22Rv1 (cell line): ENCODE data around the gene SDSL.

ENCODE experiments used
- CTCF ChIP-seq: fragments of 450-650 bp; IDR thresholded peaks from 2 replicates; pipeline ENCODE4 v1.5.1; 2017; ENCODE audit warnings: mild to moderate bottlenecking
- ZFX ChIP-seq: fragments of 450-650 bp; IDR thresholded peaks from 2 replicates; pipeline ENCODE4 v1.6.1; 2017; ENCODE audit warnings: antibody characterized with exemption, borderline replicate concordance

- TF ChIP-seq CTCF (no peak), ZFX (no peak)
Observed at GRCh38 chr12:113422886-113423669, 898 bp downstream of the SDSL start.
